ENCODE measurements around the gene PRKACB. TPM values are rescaled to one million over a fixed set of nuclear protein-coding genes. Genes with fewer than 3 reads are reported as not detected.

Gene PRKACB
- total and polyA plus RNA-seq, 4 donors: 14.1 to 51.5 (median 37.1) TPM

DNA sequence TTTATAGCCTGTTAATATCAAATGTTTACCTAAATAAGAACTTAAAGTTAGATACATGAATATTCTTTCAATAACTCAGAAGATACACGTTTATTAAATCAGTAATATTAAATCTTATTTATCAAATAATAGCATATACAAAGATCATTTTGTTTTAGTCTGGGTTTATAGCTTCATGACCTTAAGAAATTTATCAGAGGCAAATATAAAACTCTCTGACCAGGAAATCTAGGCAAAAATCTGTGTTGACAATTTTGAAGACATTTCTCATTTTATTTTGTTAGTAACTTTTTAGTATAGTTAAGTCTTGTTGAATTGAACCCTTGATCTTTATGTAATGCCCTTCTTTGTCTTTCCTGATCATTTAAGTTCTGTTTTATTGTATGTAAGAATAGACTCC, 46.4 kb downstream of the PRKACB start:
- no peaks in the 10 kb centered on the region for H3K36me3 ChIP-seq (ENCODE audit: control insufficient read depth in 1 of 2, insufficient read depth in 2 of 2, low read length in 1 of 2)
- no peak overlapping the region for H3K27ac ChIP-seq (ENCODE audit: low read depth in 1 of 2, low read length in 2 of 2)
- H3K4me3 ChIP-seq (ENCODE audit: low read length in 2 of 2): no peak overlapping the region
- DNase-seq (no peak), ATAC-seq (ENCODE audit: low FRiP score) (no peak)
- H3K27me3 ChIP-seq (ENCODE audit: control insufficient read depth in 1 of 2, insufficient read depth in 2 of 2, low read length in 1 of 2): no peaks in the 10 kb centered on the region
- H3K9me3 ChIP-seq (ENCODE audit: control insufficient read depth, low read length): no peaks in the 10 kb centered on the region
- intact Hi-C loops (cut with DNase I): no loop called here
- H3K4me1 ChIP-seq (ENCODE audit: control insufficient read depth in 1 of 2, insufficient read depth in 2 of 2, low read length in 2 of 2): no peaks in the 10 kb centered on the region
- 95% methylated on average over 1 of the region's 1 CpG for WGBS, 2 donors

GRCh38 chr1:84192681-84193080, 48.6 kb downstream of the PRKACB start:
- H3K36me3 ChIP-seq (ENCODE audit: control insufficient read depth in 1 of 2, insufficient read depth in 2 of 2, low read length in 1 of 2): no peaks in the 10 kb centered on the region

DNA sequence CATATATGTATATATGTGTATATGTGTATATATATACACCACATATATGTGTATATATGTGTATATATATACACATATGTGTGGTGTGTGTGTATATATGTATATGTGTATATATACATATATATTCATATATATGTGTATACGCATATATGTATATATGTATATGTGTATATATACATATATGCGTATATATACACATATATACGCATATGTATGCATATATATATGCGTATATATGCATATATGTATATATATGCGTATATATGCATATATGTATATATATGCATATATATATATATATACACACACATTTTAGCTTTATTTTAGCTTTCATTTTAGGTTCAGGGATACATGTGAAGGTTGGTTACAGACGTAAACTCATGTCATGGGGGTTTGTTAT, 54.8 kb downstream of the PRKACB start:
- no peaks in the 10 kb centered on the region for H3K4me1 ChIP-seq (ENCODE audit: control insufficient read depth in 1 of 2, insufficient read depth in 2 of 2, low read length in 2 of 2)
- WGBS, 2 donors: 93 to 96% methylated on average over 6 of the region's 6 CpGs
- no peak overlapping the region for H3K27ac ChIP-seq (ENCODE audit: low read depth in 1 of 2, low read length in 2 of 2)
- no peaks in the 10 kb centered on the region for H3K9me3 ChIP-seq (ENCODE audit: control insufficient read depth, low read length)
- intact Hi-C loops (cut with DNase I): no loop called here
- H3K27me3 ChIP-seq (ENCODE audit: control insufficient read depth in 1 of 2, insufficient read depth in 2 of 2, low read length in 1 of 2): no peaks in the 10 kb centered on the region
- H3K36me3 ChIP-seq (ENCODE audit: control insufficient read depth in 1 of 2, insufficient read depth in 2 of 2, low read length in 1 of 2): no peaks in the 10 kb centered on the region
- H3K4me3 ChIP-seq (ENCODE audit: low read length in 2 of 2): no peak overlapping the region
- no peak for ATAC-seq (ENCODE audit: low FRiP score)
- no peak for DNase-seq

More at GRCh38 chr1:84192681-84193080, 48.6 kb downstream of the PRKACB start:
- intact Hi-C loops (cut with DNase I): no loop called here
- Histone ChIP-seq H3K27me3 (ENCODE audit: control insufficient read depth in 1 of 2, insufficient read depth in 2 of 2, low read length in 1 of 2) (no peaks in the 10 kb centered on the region), H3K9me3 (ENCODE audit: control insufficient read depth, low read length) (no peaks in the 10 kb centered on the region), H3K4me1 (ENCODE audit: control insufficient read depth in 1 of 2, insufficient read depth in 2 of 2, low read length in 2 of 2) (no peaks in the 10 kb centered on the region), H3K4me3 (ENCODE audit: low read length in 2 of 2) (no peak overlapping the region), H3K27ac (ENCODE audit: low read depth in 1 of 2, low read length in 2 of 2) (no peak overlapping the region)
- no peak for DNase-seq
- ATAC-seq (ENCODE audit: low FRiP score): no peak
- 61 to 69% methylated on average over 3 of the region's 3 CpGs for WGBS, 2 donors

GRCh38 chr1:84199257-84199656, 55.2 kb downstream of the PRKACB start:
- intact Hi-C loops (cut with DNase I): no loop called here
- Histone ChIP-seq H3K9me3 (ENCODE audit: control insufficient read depth, low read length) (no peaks in the 10 kb centered on the region), H3K27ac (ENCODE audit: low read depth in 1 of 2, low read length in 2 of 2) (no peak overlapping the region), H3K36me3 (ENCODE audit: control insufficient read depth in 1 of 2, insufficient read depth in 2 of 2, low read length in 1 of 2) (no peaks in the 10 kb centered on the region), H3K4me3 (ENCODE audit: low read length in 2 of 2) (no peak overlapping the region), H3K4me1 (ENCODE audit: control insufficient read depth in 1 of 2, insufficient read depth in 2 of 2, low read length in 2 of 2) (no peaks in the 10 kb centered on the region), H3K27me3 (ENCODE audit: control insufficient read depth in 1 of 2, insufficient read depth in 2 of 2, low read length in 1 of 2) (no peaks in the 10 kb centered on the region)
- ATAC-seq (ENCODE audit: low FRiP score) (no peak), DNase-seq (no peak)
- 97% methylated on average over 1 of the region's 1 CpG for WGBS, 2 donors

DNA sequence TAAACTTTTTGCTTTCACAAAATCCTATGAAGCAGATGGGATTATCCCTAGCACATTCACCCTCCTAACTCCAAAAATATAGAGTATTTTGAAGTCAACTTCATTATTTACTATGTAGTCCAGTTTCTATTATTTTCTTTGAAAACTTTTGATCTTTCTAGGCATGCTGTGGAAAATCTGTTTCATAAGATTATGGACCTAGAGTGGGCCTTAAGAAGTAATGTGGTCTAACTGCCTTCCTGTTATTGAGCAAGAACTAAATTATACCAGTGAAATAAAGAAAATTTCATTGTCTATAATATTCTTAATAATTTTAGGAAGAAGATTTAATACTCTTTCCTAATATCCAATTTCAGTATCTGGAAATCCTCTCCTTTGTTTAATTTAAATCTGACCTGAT, 58.1 kb downstream of the PRKACB start:
- intact Hi-C loops (cut with DNase I): no loop called here
- H3K36me3 ChIP-seq (ENCODE audit: control insufficient read depth in 1 of 2, insufficient read depth in 2 of 2, low read length in 1 of 2): peaks cover 0 to 2% of the 10 kb centered on the region in 2 donors
- ATAC-seq (ENCODE audit: low FRiP score) (no peak), DNase-seq (no peak)
- no peaks in the 10 kb centered on the region for H3K9me3 ChIP-seq (ENCODE audit: control insufficient read depth, low read length)
- no peaks in the 10 kb centered on the region for H3K4me1 ChIP-seq (ENCODE audit: control insufficient read depth in 1 of 2, insufficient read depth in 2 of 2, low read length in 2 of 2)
- H3K4me3 ChIP-seq (ENCODE audit: low read length in 2 of 2): no peak overlapping the region
- H3K27ac ChIP-seq (ENCODE audit: low read depth in 1 of 2, low read length in 2 of 2): no peak overlapping the region
- no peaks in the 10 kb centered on the region for H3K27me3 ChIP-seq (ENCODE audit: control insufficient read depth in 1 of 2, insufficient read depth in 2 of 2, low read length in 1 of 2)

DNA sequence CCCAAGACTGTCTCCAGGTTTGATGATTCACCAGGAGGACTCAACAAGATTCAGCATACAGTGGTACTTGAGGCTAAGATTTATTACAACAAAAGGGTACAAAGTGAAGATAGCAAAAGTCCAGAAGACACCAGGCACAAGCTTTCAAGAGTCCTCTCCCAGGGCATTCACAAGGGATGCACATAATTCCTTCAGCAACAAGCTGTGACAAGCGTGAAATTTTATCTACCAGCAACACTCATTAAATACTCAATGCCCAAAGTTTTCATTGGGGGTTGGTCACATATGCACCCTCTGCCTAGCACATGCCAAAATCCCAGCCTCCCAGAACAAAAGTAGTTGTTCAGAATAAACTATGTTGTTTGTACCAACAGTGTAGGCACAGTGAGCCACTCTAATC, 62.3 kb downstream of the PRKACB start:
- peaks cover 0 to 2% of the 10 kb centered on the region in 2 donors for H3K36me3 ChIP-seq (ENCODE audit: control insufficient read depth in 1 of 2, insufficient read depth in 2 of 2, low read length in 1 of 2)
- no peak for DNase-seq
- no peak overlapping the region for H3K4me3 ChIP-seq (ENCODE audit: low read length in 2 of 2)
- no peaks in the 10 kb centered on the region for H3K4me1 ChIP-seq (ENCODE audit: control insufficient read depth in 1 of 2, insufficient read depth in 2 of 2, low read length in 2 of 2)
- no peaks in the 10 kb centered on the region for H3K9me3 ChIP-seq (ENCODE audit: control insufficient read depth, low read length)
- no peak overlapping the region for H3K27ac ChIP-seq (ENCODE audit: low read depth in 1 of 2, low read length in 2 of 2)
- no peaks in the 10 kb centered on the region for H3K27me3 ChIP-seq (ENCODE audit: control insufficient read depth in 1 of 2, insufficient read depth in 2 of 2, low read length in 1 of 2)
- 89 to 92% methylated on average over 1 of the region's 1 CpG for WGBS, 2 donors
- ATAC-seq (ENCODE audit: low FRiP score): no peak
- intact Hi-C loops (cut with DNase I): no loop called here

- Histone ChIP-seq H3K27ac (ENCODE audit: low read depth in 1 of 2, low read length in 2 of 2) (no peak overlapping the region), H3K27me3 (ENCODE audit: control insufficient read depth in 1 of 2, insufficient read depth in 2 of 2, low read length in 1 of 2) (no peaks in the 10 kb centered on the region), H3K4me1 (ENCODE audit: control insufficient read depth in 1 of 2, insufficient read depth in 2 of 2, low read length in 2 of 2) (no peaks in the 10 kb centered on the region), H3K9me3 (ENCODE audit: control insufficient read depth, low read length) (no peaks in the 10 kb centered on the region), H3K36me3 (ENCODE audit: control insufficient read depth in 1 of 2, insufficient read depth in 2 of 2, low read length in 1 of 2) (peaks cover 0 to 2% of the 10 kb centered on the region in 2 donors), H3K4me3 (ENCODE audit: low read length in 2 of 2) (no peak overlapping the region)
- ATAC-seq (ENCODE audit: low FRiP score) (no peak), DNase-seq (no peak)
- intact Hi-C loops (cut with DNase I): no loop called here
Observed at GRCh38 chr1:84208935-84209334, 64.9 kb downstream of the PRKACB start.

DNA sequence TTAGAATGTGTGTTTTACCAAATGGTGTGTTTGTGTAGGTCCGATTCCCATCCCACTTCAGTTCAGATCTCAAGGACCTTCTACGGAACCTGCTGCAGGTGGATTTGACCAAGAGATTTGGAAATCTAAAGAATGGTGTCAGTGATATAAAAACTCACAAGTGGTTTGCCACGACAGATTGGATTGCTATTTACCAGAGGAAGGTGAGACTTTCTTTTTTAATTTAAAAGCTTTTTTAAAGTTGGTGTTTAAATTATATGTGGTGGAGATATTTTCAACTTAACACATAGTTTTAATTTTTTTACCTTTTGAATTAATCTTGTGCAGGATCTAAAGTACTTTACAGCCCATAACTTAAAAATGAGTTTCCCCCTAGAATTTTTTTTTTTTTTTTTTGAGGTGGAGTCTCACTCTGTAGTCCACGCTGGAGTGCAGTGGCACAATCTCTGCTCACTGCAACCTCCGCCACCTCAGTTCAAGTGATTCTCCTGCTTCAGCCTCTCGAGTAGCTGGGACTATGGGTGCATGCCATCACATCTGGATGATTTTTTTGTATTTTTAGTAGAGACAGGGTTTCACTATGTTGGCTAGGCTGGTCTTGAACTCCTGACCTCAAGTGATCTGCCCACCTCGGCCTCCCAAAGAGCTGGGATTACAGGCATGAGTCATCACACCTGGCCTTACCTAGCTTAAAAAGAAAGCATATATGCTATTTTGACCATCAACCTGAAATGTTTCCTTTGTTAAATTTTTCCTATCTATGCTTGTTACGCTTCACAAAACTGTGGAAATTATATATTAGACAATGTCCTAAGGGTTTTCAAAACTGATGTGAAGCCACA, 70.3 kb downstream of the PRKACB start:
- WGBS, 2 donors: 94 to 96% methylated on average over 8 of the region's 8 CpGs
- DNase-seq (no peak), ATAC-seq (ENCODE audit: low FRiP score) (no peak)
- Histone ChIP-seq H3K27me3 (ENCODE audit: control insufficient read depth in 1 of 2, insufficient read depth in 2 of 2, low read length in 1 of 2) (no peaks in the 10 kb centered on the region), H3K36me3 (ENCODE audit: control insufficient read depth in 1 of 2, insufficient read depth in 2 of 2, low read length in 1 of 2) (peaks cover 0 to 4% of the 10 kb centered on the region in 2 donors), H3K9me3 (ENCODE audit: control insufficient read depth, low read length) (no peaks in the 10 kb centered on the region), H3K4me3 (ENCODE audit: low read length in 2 of 2) (no peak overlapping the region), H3K4me1 (ENCODE audit: control insufficient read depth in 1 of 2, insufficient read depth in 2 of 2, low read length in 2 of 2) (no peaks in the 10 kb centered on the region), H3K27ac (ENCODE audit: low read depth in 1 of 2, low read length in 2 of 2) (no peak overlapping the region)
- intact Hi-C loops (cut with DNase I): no loop called here

GRCh38 chr1:84217239-84217638, 73.2 kb downstream of the PRKACB start:
- no peak for DNase-seq
- H3K27me3 ChIP-seq (ENCODE audit: control insufficient read depth in 1 of 2, insufficient read depth in 2 of 2, low read length in 1 of 2): no peaks in the 10 kb centered on the region

More at GRCh38 chr1:84217239-84217638, 73.2 kb downstream of the PRKACB start:
- ATAC-seq (ENCODE audit: low FRiP score): no peak
- Histone ChIP-seq H3K27ac (ENCODE audit: low read depth in 1 of 2, low read length in 2 of 2) (no peak overlapping the region), H3K36me3 (ENCODE audit: control insufficient read depth in 1 of 2, insufficient read depth in 2 of 2, low read length in 1 of 2) (peaks cover 0 to 4% of the 10 kb centered on the region in 2 donors), H3K4me1 (ENCODE audit: control insufficient read depth in 1 of 2, insufficient read depth in 2 of 2, low read length in 2 of 2) (no peaks in the 10 kb centered on the region), H3K4me3 (ENCODE audit: low read length in 2 of 2) (no peak overlapping the region), H3K9me3 (ENCODE audit: control insufficient read depth, low read length) (no peaks in the 10 kb centered on the region)
- intact Hi-C loops (cut with DNase I): no loop called here
